Ramos (cell line): ENCODE measurements around the gene MCRS1.
"Not testable (repeated sequence)": the region's sequence is repeated elsewhere in the genome, so short reads cannot be mapped to it uniquely, and the experiment has no call there.

Experiments used
- in situ Hi-C: fragments of 300-500 bp; cut with MboI; formaldehyde crosslinking; loops from one replicate; pipeline ENCODE4 v1.14.3; 2022; ENCODE audit warnings: low sequenced_read_pairs; ENCODE audit not compliant: unreplicated experiment

MCRS1 gene

DNA sequence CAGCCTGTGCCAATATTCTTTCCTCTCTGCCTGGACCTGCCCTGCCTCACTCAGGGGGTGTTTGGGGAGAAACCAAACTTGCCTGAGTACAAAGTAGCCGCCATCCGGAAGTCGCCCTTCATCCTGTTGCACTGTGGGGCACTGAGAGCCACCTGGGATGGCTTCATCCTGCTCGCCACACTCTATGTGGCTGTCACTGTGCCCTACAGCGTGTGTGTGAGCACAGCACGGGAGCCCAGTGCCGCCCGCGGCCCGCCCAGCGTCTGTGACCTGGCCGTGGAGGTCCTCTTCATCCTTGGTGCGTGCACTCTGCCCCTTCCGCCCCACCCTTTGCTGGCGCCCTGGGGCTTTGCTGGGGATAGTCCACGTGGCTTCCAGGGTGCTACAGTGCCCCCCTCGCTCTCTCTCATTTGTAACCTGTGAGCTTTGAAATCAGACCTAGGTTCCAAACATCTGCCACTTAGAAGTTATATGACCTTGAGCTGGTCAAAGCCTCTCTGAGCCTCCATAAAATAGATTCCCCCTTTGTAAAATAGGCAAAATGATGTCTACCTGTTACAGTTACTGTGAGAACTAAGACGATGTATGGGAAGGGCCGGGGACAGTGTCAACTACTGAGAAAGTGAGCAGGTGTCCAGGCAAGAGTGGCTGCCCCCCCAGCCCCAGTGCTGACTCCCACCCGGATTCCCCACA lies 24.6 kb downstream of the MCRS1 start:
- in situ Hi-C loops, result no loop called here

DNA sequence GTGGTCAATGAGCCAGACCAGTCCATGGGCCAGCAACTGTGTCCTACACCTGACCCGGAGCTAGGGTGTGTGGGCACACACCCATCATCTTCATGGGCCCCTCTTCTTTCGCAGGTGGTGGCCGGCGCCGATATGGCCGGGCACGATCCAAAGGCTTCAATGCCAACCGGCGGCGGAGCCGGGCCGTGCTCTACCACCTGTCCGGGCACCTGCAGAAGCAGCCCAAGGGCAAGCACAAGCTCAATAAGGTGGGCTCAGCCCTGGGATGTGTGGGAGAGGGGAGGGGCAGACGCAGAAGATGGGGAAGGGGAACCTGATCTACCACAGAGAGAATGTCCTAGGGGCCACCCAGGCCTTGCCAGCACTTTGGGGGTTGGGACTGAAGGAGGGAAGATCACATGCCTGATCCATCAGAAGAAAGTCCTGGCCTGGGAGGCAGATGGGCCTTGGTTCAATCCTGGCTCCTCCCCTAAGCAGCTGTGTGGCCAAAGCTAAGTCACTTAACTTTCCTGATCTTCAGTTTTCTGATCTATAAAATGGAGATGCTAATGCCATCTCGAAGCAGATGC lies 25.3 kb downstream of the MCRS1 start:
- in situ Hi-C loops, result no loop called here

DNA sequence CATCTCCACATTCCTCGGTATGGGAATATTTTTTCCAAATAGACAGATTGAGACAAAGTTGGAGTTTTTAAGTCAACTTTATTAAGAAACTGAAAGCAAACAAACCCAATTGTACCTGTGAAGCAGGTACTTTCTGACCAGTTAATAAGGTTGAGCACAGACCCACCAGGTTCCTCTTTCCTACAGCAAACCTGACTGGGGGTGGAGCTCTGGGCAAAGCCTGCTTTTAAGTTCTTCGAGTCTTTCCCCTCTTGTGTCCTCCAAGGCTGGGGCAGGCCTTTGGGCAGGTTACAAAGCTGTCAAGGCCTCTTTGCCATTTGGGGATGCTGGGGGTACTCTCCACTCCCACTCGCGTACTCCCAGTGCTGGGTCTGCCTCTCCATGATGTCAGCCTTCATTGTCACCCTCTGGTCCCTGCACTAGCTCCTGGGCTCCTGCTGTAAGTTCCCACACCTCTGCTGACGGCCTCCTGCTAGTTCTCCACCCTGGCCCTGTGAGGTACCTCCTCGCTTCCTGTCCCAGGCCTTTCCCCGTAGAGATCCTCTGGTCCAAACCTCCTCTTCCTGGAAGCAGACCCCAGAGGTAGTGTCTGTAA lies 25.9 kb downstream of the MCRS1 start:
- in situ Hi-C loops, result no loop called here

DNA sequence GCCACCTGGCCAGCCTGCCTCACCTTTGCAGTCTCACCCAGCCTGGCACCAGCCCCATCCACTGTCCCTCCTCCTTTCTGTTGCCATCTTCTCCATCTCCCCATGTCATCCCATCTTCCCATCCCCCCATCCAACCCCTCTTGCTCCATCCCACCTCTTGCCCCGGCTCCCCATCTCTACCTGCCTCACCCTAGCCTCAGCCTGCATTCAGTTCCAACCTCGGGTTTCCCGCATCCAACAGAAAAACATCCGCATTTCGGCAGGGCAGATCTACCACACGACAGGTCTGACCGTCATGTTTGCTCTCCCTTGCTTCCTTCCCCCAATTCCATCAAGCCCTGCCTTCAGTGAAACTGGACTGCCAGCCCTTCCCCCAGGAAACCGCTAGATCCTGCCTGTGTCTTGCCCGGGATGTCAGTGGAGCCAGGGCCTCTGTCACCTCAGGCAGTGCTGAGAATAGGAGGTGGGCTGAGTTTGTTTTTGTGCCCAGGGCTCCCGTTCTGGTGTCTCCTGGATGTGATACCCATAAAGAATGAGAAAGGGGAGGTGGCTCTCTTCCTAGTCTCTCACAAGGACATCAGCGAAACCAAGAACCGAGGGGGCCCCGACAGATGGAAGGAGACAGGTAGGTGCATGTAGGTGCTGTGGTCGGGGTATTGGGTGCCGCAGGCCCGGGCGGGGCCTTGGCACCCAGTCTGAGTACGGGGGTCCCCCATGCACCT lies 26.6 kb downstream of the MCRS1 start:
- in situ Hi-C loops, result no loop called here

DNA sequence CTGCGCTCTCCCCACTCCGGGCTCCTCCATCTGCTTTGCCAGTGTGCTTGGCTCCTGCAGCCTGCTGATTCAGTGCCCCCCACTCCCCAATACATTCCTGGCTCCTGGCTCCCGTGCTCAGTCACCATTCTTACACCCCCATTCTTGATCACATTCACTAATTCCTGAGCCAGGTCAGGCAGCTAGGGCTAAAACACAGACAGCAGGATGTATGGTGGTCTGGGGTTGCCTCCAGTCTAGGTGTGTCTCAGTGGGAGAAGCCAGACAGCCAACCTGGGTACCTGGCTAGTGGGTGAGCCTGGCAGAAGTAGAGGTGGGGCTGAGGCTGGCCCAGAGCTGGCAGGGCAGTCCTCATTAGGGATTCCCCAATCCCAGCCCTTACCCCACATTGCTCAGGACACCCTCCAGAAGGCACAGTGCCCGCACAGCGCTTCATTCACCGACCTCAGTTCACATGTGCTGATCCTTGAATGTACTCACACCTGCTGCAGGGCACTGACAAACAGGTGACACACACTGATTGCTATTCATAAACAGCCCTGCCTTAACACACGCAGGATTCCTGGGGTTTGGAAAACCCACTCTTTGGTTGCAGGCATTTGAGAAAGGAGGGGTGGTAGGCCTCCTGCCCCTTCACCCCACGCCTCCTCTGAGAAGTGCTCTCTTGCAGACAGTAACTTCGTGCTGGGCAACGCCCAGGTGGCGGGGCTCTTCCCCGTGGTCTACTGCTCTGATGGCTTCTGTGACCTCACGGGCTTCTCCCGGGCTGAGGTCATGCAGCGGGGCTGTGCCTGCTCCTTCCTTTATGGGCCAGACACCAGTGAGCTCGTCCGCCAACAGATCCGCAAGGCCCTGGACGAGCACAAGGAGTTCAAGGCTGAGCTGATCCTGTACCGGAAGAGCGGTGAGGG lies 27.5 kb downstream of the MCRS1 start:
- in situ Hi-C loops, result no loop called here

DNA sequence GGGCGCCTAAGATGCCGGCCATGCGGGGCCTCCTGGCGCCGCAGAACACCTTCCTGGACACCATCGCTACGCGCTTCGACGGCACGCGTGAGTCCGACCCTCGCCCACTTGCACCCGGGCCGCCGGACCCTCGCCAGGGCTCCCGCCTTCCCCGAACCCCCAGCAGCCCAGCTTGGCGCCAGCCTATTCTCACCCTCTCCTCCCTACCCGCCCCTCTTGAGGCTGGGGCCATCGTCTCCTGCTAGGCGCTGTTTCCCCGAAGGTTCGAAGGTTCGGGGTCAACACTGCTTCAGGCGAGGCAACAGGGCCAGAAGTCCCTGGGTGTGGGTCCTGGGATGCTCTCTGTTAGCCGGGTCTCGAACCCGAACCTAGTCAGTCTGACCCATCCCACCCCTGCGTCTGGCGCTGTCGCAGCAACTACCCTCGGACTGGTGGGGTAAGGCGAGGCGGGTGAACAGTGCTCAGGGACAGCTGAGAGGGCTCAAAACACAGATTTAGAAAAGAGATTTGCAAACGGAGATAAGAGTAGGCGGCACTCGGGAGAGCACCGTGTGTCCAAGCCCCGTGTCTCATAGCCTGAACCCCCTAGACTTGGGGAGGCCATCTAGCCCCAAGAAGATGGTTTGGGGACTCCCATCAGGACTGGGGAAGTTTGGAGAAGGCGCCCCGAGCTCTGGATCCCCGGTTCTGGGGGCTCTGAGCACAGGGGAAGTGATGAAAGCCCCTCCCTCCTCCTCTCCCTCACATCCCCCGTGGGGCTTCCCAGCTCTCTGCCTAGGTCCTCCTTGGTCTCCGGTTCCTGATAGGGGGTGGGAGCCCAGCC lies 28.3 kb downstream of the MCRS1 start:
- in situ Hi-C loops, result no loop called here

DNA sequence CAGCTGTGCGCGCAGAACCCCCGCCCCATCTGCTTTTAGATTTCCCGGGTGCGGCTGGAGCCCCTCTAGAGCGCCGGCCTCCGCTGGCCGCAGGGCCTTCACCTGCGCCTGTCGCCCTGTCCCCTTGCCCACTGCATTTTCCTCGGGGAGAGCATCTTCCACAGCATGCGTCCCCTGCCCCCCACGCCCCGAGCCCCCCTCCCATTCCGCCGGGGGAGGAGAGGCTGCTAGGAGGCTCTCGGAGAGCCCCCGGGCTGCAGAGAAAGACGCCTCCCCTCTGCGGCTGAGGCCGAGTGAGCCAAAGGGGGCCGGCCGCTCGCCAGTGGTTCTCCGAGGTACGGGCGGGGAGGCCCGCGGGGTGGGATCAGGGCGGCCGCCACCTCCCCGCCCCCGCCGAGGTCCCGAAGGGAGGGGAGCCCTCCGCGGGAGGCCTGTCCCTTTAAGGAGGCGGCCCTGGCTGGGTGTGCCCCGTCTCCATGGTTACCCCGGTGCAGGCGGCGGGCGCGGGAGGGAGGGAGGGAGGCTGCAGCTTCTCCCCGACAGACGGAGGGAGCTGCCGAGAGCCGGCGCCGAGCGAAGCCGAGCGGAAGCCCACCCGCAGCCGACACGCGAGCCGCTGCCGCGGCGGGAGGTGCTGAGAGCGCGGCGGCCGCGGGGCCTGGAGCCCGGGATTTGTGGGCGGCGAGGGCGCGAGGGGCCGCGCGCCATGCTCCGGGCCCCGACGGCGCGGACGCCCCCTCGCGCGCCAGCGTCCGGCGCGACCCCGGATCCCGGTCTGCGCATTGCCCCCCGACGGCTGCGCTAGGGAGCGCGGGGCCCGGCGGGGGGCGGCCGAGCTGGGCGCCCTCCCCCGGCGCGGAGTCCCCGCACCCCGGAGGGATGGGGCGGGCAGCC lies 29.2 kb downstream of the MCRS1 start, which contains the start of gene KCNH3:
KCNH3 (plus strand) TSS at position 521 of the 894 bp plus-strand sequence. CDS start 387 bp downstream, outside the sequence.
- in situ Hi-C loops, result no loop called here

DNA sequence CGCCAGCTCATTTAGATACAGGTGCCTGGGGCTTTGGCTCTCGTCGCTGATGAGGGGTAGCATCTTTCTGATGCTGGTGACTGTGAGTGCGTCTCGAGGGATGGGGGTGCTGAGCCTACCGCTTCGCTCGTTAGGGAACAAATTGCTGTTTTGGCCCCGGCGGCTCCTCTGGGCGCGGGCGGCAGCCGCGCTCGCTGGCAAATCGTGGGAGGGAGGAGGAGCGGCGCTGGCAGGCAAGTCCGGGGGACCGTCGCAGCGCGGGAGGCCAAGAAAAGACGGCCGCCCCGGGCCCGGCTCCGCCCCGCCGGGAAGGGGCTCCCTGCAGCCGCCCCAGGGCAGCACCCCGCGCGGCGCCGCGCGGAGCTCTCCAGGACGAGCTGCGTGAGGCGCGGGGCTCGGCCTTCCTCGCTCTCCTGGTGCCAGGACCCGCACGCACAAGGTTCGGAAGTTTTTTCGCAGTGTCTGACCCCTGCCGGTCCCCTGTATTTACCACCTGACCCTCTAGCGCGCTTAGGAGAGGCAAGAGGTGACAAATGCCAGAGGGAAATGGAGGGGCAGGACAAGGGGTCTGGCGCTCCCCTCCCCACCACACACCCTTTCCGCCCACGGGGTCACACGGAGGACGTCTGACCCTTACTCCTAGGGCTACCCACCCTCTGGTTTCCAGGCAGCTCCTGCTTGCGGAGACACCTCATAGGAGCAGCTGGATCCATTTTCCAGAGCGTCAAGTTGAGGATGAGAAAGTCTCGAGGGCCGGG lies 30.0 kb downstream of the MCRS1 start:
- in situ Hi-C loops, result no loop called here

DNA sequence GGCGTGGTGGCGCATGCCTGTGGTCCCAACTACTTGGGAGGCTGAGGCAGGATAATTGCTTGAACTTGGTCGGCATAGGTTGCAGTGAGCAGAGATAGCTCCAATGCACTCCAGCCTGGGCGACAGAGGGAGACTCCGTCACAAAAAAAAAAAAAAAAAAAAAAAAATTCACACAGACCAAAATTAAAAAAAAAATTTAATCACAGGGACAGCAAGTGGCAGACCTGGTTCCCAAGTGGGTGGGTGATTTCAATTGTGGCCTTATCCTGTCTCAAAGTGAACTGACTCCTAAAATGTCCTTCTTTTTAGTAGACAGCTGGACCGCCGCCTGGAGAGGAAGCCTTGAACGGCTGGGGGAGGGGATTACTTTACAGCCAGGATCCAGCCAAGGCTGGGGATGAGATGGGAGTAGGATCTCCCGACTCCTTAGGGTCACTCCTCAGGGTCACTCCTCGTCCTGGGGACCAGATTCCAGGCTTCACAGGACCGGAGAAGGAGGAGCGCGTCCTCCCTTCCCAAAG lies 30.7 kb downstream of the MCRS1 start:
- in situ Hi-C loops, result no loop called here

DNA sequence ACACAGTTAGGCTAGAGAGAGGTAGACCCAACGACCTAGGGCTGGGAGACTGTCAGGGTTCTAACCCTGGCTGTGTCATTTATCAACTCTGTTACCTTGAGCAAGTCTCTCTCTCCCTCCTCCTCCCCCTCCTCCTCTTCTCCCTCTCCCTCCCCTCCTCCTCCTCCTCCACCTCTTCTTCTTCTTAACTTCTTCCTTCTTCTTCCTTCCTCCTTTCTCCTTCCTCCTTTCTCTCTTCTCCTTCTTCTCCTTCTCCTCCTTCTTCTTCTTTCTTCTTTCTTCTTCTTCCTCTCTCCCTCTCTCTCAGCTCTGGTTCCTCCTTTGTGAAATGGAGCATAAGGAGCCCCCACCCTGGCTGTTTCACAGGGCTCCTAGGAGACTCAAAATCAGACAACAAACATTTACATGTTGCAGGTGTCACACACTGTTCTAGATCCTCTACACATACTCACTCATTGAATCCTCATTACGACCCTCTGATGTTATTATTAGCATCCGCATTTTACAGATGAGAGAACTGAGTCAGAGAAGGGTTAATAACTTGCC lies 31.3 kb downstream of the MCRS1 start:
- in situ Hi-C loops, result no loop called here

DNA sequence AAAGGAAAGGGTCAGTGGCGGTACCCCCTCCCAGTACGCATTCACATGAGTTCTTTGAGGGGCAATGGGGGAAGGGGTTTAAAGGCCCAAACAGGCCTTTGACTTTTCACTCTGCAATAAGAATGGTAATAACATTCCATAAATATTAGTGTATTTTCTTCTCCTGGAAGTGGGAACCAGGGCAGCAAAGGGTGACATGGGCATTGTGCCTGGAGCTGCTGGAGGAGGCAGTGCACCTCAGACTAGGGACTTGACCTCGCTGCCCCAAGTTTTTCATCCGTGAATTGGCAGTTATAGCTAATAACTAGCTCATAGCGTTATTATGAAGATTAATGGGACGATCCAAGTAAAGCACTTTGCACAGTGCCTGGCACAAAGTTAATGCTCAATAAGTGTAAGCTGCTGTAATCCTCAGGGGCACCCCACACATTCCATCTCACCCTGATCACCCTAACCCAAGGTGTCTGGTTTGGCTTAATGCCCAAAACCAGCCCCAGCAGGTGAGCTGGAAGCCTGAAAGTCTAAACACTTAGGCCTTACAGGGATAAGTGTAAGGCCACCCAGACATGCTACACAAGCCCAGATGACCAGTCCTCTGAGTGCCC lies 31.9 kb downstream of the MCRS1 start:
- in situ Hi-C loops, result no loop called here

DNA sequence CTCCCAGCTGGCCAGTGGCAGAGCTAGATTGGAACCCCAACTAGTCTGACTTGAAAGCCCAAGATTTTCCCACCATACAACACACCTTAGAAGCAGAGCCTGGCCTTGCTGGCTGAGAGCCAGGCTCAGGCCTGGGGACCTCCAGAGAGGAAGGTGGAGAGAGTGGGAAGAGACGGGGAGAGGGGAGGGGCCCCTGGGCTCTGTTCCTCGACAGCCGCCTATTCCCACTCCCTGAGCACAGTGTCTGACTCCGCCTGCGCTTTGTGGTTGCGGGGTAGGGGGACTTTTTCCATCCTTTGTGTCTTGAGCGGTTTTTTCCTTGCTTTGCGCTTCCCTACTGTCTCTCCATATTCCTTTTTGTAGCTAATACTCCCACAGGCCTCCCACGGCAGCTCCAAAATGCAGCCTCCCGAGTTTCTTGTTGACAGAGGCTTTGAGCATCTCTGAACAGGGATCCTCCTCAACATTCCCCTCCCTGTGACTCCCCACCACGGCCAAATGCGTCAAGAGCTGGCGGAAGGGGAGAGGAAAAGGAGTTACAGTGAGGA lies 33.1 kb downstream of the MCRS1 start:
- in situ Hi-C loops, result no loop called here

DNA sequence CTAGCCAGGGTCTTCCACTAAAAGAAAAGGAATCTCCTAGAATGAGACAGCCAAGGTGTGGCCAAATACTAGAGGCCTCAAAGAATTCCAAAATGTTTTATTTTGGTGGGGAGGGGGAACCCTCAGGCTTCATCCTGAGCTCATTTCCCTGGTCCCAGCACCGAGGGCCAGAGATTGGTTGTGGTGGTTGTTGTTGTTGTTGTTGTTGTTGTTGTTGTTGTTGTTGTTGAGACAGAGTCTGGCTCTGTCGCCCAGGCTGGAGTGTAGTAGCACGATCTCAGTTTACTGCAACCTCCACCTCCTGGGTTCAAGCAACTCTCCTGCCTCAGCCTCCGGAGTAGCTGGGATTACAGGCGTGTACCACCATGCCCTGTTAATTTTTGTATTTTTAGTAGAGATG lies 33.8 kb downstream of the MCRS1 start:
- in situ Hi-C loops, result not testable (repeated sequence)

DNA sequence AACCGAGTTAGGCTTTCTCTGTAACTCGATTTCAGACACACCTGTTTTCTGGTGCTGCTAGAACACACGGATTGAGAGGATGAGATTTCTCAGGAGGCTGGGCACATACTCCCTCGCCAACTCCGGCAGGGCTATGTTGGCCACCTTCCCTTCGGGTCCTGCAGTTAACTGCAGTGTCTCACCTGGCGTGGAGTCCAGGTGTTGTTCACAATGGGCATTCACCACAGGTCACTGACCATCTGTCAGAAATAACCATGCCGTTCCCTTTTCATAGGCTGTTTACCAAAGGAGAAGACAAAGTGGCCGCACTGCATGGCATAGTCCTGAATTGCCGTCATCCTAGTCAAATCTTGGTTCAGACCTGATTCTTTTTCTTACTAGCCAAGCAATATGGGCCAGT lies 34.6 kb downstream of the MCRS1 start:
- in situ Hi-C loops, result no loop called here

DNA sequence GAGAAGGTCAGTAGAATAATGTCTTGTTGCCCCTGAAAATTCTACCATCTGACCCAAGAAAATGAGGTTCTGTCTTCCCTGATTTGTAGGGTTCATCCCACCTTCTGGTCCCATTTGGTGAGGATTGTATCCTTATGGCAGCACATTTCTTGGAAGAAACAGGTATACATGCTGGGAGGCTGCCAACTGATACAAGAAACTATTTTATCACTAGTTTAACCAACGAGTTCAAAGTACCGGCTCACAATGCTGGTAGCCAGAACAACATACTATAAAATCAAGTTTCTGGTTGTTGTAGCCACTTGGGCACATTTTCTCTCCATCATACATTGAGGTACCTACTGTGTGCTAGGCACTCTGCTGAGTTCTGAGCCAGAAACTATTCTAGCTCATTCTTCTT lies 36.2 kb downstream of the MCRS1 start:
- in situ Hi-C loops, result no loop called here

DNA sequence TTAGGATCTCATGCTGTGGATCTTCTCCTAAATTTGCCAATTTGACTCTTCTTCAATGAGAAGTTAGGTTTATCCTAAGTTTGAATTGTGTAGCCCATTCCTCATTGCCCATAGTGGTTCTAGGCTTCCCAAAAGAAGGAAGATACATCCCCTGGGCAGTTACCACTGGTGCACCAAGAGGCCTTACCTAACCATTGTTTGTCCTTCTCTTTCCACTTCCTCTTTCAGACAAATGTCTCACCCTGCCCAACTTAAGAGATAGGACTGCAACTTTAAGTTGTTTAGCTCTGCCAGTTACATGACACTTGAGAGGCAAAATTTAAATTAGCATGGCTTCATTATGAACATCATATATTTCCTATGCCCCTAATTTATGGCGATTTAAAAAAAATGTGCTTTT lies 38.5 kb downstream of the MCRS1 start:
- in situ Hi-C loops, result loop anchor here (10.0 kb wide), 1 partner anchor 165 kb away; the partner anchor contains the start of gene SPATS2
